GM12873 (cell line): ENCODE data around the gene PIP5K1B.

ENCODE experiments used
- TF ChIP-seq, protein P1 (sequence below): IDR thresholded peaks from 2 replicates; pipeline ENCODE4 v1.5.1; 2012; ENCODE audit warnings: low read depth, mild to moderate bottlenecking, moderate library complexity, low read length, control low read depth; ENCODE audit not compliant: insufficient read depth; ENCODE audit errors: missing control alignments

The PIP5K1B gene

DNA sequence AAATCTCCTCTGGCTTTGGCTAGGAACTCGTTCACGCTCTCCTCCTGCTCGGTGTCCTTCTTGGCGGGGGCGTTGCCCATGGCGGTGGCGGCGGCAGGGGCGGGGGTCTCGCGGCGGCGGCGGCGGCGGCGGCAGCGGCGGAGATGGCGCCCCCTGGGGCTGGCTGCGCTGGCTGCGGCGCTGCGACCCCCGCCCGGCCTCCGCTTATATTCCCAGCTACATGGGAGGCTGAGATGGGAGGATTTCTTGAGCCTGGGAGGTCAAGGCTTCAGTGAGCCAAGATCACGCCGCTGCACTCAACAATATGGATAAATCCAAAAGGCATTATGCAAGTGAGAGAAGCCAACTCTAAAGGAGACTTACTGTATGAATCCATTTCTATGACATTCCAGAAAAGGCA, 309.0 kb downstream of the PIP5K1B start, which contains the start of gene PRKACG:
Gene PRKACG (minus strand): TSS at position 101 of the 400 bp plus-strand sequence. CDS start 21 bp downstream, at position 80.
- TF ChIP-seq, protein P1, sequence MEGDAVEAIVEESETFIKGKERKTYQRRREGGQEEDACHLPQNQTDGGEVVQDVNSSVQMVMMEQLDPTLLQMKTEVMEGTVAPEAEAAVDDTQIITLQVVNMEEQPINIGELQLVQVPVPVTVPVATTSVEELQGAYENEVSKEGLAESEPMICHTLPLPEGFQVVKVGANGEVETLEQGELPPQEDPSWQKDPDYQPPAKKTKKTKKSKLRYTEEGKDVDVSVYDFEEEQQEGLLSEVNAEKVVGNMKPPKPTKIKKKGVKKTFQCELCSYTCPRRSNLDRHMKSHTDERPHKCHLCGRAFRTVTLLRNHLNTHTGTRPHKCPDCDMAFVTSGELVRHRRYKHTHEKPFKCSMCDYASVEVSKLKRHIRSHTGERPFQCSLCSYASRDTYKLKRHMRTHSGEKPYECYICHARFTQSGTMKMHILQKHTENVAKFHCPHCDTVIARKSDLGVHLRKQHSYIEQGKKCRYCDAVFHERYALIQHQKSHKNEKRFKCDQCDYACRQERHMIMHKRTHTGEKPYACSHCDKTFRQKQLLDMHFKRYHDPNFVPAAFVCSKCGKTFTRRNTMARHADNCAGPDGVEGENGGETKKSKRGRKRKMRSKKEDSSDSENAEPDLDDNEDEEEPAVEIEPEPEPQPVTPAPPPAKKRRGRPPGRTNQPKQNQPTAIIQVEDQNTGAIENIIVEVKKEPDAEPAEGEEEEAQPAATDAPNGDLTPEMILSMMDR, result no peak

DNA sequence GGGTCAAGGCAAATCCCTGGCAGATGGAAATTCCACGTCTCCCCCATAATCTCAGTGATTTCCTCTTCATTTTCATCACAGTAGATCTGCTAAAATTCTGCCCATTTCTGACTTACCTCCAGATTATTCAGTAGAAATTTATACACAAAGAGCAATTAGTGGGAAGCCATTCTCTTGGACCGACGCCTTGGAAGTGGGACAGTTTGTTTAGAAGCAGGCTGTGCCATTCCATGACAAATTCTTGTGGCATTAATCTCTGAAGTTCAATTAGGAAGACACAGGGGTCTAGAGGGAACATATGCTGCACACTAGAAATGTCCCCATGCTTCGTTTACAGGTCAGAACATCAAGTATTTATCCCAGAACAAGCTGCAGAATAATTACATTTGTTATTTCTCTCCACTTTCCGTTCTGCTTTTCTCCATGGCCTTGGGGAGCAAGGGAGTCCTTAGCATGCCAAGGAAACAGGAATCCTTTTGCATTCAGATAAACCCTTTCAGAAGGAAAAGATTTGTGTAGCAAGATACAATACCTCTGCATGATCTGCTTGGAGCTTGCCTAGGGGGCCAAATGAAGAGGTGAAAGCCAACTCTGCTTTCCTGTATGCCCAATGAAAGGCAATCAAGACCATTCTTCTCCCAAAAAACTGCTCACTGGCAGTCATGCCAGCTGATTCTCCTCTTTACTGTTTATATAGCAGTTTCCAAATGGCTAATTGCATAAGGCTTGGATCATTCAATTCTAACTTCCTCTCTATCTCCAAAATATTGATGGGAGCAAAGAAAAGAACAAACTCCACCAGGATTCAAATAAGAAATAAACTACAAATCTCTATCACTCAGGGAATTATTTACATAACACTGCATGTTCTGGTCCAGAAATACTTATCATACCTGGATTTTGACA, 311.4 kb downstream of the PIP5K1B start:
- TF ChIP-seq, protein P1, result no peak

DNA sequence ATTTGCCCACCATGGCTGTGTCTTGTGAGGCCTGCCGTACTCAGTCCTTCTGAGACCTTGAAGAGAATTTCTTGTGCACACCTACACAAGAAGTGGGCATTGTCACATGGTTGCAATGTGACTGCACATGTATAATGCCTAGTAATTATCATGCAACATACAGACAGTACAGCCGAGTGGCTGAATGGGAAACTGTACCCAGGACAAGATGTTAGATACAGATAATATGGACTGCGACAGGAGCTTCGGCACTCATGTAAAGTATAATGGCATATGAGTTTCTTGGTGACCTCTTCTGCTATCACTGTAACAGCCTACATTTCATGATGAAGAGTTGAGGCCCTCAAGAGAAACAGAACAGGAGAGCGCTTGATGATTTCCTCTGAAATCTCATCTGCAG, 313.7 kb downstream of the PIP5K1B start:
- TF ChIP-seq, protein P1, result peak; percentile 10

DNA sequence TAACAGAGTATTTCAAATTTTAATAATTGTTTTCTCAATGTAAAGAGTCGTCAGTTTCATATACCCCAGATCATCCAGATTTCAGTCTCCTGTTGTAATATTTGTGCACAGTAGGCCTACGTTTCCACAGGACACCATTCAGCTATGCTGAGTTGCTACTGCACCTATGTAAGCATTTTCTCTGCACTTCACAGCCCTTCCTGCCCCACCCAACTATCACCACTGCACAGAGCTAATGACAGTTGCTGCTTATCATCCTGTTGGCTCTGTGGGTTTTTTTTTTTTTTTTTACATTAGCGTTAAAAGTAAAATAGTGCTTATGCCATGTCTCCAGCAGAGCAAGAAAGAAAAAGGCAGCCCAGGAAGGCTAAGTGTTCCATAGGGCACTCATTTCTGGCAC, 314.8 kb downstream of the PIP5K1B start:
- TF ChIP-seq, protein P1, result no peak

DNA sequence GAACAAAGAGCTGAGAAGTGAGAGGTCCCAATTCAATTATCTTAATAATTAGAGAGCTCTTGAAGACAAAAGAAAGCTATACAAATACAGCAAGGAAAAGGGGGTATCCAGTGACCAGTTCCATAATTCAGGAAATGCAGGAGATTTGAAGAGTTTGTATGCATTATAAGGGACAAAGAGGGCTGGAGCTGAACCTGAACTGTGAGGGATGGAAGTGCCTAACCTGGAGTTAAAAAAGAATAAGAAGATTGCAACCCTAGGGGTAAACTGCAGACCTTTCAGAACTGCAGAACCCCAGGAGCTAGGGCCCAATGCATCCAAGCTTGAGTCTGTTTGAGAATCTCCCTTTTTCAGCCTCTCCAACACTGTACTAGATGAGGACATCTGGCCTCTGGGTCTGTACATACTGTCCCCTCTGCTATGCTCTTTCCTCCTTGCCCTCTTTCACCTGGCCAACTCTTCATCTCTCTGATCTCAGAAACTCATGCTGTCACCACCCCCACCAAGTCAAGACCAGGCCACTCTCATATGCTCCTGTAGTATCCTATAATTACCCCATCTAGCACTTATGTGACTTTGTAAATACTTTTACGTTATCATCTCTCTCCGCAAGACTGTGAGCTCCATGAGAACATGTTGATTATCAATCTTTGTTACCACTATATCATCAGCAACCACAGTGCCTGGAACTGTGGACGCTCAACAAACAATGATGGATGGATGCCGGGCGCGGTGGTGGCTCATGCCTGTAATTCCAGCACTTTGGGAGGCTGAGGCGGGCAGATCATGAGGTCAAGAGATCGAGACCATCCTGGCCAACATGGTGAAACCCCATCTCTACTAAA, 315.5 kb downstream of the PIP5K1B start:
- TF ChIP-seq, protein P1, result no peak

DNA sequence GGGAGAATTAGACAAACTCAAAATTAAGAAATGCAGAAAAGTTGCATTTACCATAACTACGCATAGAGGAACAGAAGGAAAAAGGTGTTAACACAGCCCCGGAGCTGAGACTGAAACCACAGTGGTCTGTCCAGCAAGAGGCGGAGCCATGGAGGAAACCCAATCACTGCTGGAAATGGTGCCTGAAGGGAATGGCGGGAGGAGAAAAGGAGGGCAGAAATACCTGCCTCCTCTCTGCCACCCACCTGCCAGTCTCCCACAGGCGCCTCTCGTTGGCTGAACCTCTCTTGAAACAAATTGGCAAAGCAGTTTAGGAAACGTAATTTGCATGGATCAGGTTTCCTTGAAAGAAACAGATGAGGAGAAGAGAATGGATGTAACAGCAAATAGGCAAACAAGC, 318.6 kb downstream of the PIP5K1B start:
- TF ChIP-seq, protein P1, result no peak
